ENCODE data around the gene PPP2R2D. TPM values are rescaled to one million over a fixed set of nuclear protein-coding genes. Genes with fewer than 3 reads are reported as not detected.

The PPP2R2D gene
- total RNA-seq, 1 experiment from 2014 or later, result 35.1 TPM

DNA sequence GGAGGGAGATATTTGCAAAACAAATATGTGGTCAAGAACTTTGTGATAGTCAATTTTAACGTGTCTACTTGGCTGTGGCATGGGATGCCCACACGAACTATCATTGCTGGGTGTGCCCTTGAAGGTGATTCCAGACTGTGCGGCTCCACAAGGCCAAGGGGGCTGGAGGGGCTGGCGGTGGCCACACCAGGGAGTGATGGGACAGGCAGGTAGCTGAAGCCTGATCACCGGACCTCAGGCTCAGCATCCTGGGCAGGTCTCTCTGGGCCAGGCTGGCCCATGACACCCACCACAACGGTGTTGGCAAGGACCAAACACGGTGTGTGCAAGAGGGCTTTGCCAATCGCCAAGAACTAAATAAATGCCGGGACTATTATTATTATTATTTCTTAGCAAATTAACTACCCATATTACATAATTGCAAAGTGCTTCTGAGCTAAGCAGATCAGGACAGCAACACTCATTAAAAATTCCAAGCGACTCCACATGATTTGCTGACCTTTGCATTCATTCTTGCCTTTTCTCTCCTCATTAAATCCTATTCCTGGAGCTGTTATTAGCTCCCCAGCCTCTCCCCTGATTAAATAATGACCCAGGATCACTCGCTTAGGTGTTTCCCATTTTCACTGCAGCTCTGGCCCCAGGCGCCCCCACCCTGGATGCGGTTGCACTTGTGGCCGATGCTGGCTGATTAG is 35.4 kb upstream of the PPP2R2D start:
- no peak overlapping the region for H2BK12ac ChIP-seq (ENCODE audit: insufficient read length, low read depth, low read length)
- H3K56ac ChIP-seq (ENCODE audit: insufficient read length, low read depth, low read length), result no peak overlapping the region
- DNase-seq, result peak; percentile 19
- 0 out of 4 replicates have a peak, but pooled peaks cover 0 to 5% of the 10 kb centered on the region in 2 experiments for H3K4me1 Mint-ChIP-seq
- no peaks in the 10 kb centered on the region for H3K9me3 ChIP-seq (ENCODE audit: control insufficient read depth, low read depth, low read length)
- H3K36me3 Mint-ChIP-seq (ENCODE audit: insufficient read depth in 1 of 3, low read depth in 3 of 3), result peaks cover 2 to 5% (median 5%) of the 10 kb centered on the region in 3 experiments; a peak in 6 of 7 replicates
- no peak overlapping the region for H3K27ac ChIP-seq (ENCODE audit: insufficient read length, low read depth, low read length)
- H3K14ac ChIP-seq (ENCODE audit: insufficient read depth, low read length), result no peak overlapping the region
- WGBS (ENCODE audit: extremely low coverage, insufficient read length, low lambda C conversion rate), result no CpG with 5 or more reads among the region's 14 CpGs
- H3K9me3 Mint-ChIP-seq, result peaks cover 10 to 12% of the 10 kb centered on the region in 2 experiments
- H3K4me2 ChIP-seq (ENCODE audit: insufficient read depth, insufficient read length, low read length), result no peak overlapping the region
- no peak overlapping the region for H3K27ac Mint-ChIP-seq
- H3K4me3 Mint-ChIP-seq, result no peak overlapping the region
- no peak overlapping the region for H3K23ac ChIP-seq (ENCODE audit: insufficient read length, low read depth, low read length)
- H3K27me3 ChIP-seq (ENCODE audit: insufficient read depth, low read length), result no peaks in the 10 kb centered on the region
- H3K4me1 ChIP-seq (ENCODE audit: insufficient read depth, low read length), result no peaks in the 10 kb centered on the region
- no peak for TF ChIP-seq CTCF (conservative IDR thresholded peaks at IDR 0.05)
- H3K4ac ChIP-seq (ENCODE audit: low read depth, low read length), result no peak overlapping the region
- no peak overlapping the region for H4K91ac ChIP-seq (ENCODE audit: insufficient read length, low read depth, low read length)
- no peak overlapping the region for H3K18ac ChIP-seq (ENCODE audit: insufficient read length, low read depth, low read length)
- no peak overlapping the region for H2BK15ac ChIP-seq (ENCODE audit: low read depth, low read length)
- H3K79me1 ChIP-seq (ENCODE audit: insufficient read depth, low read depth, low read length, poor library complexity, severe bottlenecking), result no peaks in the 10 kb centered on the region
- no peak overlapping the region for H3K9ac ChIP-seq (ENCODE audit: extremely low read depth, insufficient read length, low read length)
- H2BK5ac ChIP-seq (ENCODE audit: insufficient read length, low read length), result no peak overlapping the region
- H2AFZ ChIP-seq (ENCODE audit: low read length), result no peak overlapping the region
- H2AK5ac ChIP-seq (ENCODE audit: insufficient read length, low read length), result no peak overlapping the region
- H2BK120ac ChIP-seq (ENCODE audit: low read depth, low read length, poor library complexity, severe bottlenecking), result no peak overlapping the region
- H4K8ac ChIP-seq (replicated peaks; ENCODE audit: insufficient read length, low read depth, low read length), result no peak overlapping the region
- no peak overlapping the region for H2BK20ac ChIP-seq (ENCODE audit: low read depth, low read length, poor library complexity, severe bottlenecking)
- no peaks in the 10 kb centered on the region for H3K79me2 ChIP-seq (ENCODE audit: insufficient read depth, low read length)
- no peaks in the 10 kb centered on the region for H3K23me2 ChIP-seq (ENCODE audit: insufficient read length, low read depth, low read length, poor library complexity, severe bottlenecking)
- H4K20me1 ChIP-seq (ENCODE audit: control insufficient read depth, insufficient read depth, insufficient read length), result no peaks in the 10 kb centered on the region
- no peak overlapping the region for H3T11ph ChIP-seq (ENCODE audit: low read length)
- H3K27me3 Mint-ChIP-seq (ENCODE audit: low read depth), result peaks cover 3% of the 10 kb centered on the region
- no peak overlapping the region for H4K5ac ChIP-seq (ENCODE audit: insufficient read length, low read depth, low read length)
